Stimulated activated naive CD8-positive, alpha-beta T cell treated with anti-CD3 and anti-CD28 coated beads, Interleukin-15, Interleukin-2, amounts not matched to agents 100 U/mL and 50 U/mL, for 24 hours (primary cell): Measurements from ENCODE around the gene SIM1.

Experiments used
- ATAC-seq: fragments of 150-1000 bp; cut with Tn5 transposase; one replicate; pipeline ENCODE4 v1.10.0; 2021
- DNase-seq: peaks from one replicate; pipeline ENCODE4 v3.0.0; 2021

SIM1 gene

DNA sequence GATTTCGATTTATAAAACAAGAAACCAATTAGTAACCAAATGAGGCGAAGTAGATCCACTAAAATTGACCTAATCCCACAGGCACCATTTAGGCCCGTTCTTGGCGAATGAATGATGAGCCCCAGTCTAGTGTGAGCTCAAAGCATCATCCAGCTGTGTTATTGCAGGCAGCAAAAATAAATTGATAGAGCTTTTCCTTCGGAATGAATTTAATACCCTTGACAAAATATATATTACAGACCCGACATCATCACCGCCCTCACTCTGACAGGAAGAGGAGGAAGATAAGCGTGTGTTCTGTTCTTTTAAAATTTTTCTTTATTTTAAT is 7.8 kb downstream of the SIM1 start:
- no peak for ATAC-seq
- DNase-seq, result no peak

DNA sequence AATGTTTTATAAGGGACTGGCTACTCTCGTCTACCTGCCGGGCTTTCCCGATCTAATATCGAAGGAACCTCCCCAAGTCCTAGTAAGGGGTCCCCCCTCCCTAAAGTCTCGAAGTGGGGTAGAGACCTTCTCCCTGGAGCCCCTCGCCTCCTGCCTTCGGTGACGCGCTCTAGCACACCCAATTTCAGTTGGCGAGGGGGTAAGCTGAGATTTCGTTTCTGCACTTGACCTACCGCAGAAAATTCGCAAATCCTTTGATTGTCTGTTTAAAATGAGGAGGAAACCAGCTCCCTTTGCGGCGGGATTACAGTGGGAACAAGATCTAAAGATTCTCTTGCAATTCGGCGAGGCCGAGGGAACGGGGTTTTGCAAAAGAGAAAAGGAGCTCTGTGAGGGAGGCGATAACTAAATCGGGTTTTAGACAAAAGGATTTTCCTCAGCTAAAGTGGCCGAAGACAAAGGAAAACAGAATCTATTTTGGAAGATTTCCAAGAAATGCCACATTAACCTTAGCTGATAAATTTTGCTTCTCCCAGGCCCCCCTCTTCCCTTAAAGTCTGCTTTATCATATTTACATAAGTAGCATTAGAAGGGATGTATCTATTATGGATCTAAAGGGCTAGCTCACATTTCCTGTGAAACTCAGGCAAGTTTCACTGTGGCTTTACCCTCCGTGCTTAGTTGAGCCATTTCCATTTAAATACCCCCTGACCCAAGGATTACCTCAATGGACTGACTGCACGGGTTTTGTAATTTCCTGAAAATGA is 8.4 kb downstream of the SIM1 start:
- no peak for ATAC-seq

DNA sequence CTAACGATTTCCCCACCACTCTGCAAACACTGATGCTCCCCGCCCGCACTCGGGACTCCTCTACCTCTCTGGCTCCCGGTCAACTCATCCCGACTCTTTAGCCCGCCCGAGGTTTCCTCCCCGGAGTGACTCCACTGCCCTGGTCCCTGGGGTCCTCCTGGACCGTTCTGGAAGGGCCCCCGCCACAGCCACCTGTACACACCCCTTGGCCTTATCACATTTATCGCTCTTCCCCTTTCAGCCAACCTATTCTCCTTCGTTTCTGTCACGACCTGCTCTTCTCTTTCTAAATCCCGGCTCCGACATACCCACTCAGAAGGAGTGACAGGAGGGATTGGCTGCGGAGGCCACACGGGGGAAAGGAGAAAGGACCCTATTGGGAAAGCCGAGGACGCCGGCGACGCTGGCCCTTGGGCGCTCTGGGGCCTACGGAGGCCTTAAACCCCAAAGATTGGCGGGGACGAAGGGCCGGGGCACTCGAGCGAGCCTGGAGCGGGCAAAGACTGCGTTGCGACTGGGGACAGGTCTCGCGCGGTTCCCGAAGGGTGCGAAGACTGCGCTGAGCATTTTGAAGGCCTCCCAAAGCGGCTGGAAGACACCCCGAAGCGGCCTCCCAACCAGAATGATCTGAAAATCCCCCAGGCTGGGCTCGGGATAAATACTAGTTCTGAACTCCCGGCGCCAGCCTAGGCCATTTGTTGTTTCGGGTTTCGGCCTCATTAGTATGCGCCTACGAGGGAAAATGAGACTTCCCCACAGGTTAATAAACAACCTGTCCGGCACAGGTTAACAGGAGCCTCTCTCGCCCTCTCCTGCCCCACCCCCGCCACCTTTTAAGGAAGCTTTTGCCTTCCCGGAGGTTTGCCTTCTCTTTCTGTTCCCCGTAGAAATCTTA is 9.2 kb downstream of the SIM1 start:
- ATAC-seq (no peak), DNase-seq (no peak)

More for the DNA sequence above, 8.4 kb downstream of the SIM1 start:
- no peak for DNase-seq

DNA sequence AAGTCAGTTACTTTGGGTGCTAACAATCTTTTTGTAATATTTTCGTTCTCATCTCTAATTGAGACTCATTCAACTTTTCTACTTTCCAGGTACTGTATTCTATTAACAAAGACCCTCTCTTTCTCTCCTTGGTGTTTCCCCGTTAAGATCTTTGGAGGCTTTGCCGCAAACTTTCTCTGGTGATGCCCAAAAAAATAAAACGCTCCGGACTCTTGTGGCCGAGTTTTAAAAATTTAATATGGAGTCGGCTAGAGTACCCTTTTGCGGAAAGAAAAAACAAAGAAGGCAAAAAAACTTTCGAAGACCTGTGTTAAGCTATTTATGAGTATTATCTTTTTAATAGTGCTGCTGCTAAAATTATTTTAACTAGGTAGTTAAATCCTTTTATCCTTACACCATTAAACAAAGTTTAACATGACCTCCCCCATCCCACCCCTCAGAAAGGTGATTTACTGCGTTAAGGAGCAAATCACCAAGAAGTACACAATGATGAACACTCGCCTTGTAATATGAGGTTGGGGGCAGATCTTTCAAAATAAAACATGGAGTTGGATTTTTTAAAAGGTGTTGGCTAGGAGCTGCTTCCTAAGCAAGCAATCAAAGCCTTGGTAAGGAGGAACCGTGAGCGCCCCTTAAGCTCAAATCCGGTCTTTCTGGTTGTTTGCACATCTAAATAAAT is 10.0 kb downstream of the SIM1 start:
- ATAC-seq, result no peak

DNA sequence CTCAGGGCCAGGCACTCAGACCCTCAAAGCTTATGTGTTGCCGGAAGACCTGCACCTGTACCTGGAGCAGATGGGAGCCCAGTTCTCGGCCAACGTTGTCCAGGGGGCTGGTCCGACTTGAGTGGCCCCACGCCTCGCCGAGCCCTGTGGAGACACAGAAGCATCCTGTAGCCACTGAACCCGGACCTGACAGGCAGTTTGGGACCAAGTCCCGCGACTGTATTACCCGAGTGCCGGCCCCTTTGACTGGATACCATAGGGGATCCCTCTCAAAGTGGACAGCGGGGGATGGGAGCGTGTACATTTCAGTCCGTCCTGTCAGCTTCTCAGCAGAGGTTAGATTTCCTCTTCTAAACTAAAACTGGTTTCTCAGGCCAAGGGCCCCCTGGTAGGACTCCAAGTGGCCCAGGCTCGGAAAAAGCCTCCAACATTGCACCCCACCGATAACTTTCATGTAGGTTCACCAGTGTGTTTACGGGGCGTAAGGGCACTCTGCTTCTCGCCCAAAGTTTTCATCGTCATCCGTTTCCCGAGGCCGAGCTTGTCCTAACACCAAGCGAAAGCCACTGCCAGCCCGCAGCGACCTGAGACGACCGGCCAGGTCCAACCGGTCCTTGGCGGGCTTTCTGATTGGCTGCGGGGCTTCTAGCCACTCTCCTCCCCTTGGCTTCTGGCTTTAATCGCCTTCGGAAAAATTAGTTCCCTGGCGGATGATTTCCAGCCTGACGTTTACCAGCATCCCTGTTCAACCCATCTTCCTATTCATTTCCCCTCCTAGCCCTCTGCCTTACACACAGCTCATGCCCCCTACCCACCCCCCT is 10.8 kb downstream of the SIM1 start:
- no peak for ATAC-seq

More for the DNA sequence above, 10.0 kb downstream of the SIM1 start:
- no peak for DNase-seq

DNA sequence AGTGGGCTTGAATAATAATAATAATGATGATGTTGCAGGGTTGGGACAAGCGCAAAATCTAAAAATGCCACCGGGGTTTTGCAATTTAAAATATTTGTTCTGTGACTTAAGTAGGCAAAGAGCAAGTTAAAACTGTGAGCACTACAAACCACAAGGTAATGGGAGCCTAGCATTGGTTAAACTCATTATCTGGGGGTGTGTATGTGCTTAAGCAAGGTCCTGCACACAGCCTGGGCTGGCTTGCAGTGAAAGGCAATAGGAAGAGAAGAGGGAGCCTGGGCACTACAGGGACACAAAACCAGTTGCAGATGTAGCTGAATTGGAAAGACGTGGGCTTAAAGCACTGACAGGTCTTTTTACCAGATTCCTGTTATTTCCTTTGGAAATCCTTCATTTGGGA is 11.7 kb downstream of the SIM1 start:
- DNase-seq, result no peak
- ATAC-seq, result no peak

More for the DNA sequence above, 10.8 kb downstream of the SIM1 start:
- DNase-seq, result no peak

DNA sequence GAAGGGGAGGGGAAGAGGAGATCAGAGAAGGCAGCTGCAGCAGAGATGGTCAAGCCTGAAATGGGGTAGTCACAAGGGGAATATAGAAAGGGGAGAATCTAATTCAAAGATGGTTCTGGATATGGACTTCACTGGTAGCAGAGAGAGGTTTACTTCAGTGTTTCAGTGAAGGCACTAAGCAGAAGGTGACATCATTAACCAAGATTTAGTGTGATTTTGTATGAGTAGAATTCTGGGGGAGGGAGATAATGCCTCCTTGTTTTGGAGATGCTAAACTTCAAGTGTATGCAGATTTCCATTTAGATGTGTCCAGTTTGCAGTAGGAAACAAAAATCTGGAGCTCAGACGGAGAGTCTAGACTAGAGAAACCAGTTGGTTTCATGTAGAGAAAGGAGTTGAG is 13.1 kb downstream of the SIM1 start:
- no peak for ATAC-seq
- DNase-seq, result no peak

DNA sequence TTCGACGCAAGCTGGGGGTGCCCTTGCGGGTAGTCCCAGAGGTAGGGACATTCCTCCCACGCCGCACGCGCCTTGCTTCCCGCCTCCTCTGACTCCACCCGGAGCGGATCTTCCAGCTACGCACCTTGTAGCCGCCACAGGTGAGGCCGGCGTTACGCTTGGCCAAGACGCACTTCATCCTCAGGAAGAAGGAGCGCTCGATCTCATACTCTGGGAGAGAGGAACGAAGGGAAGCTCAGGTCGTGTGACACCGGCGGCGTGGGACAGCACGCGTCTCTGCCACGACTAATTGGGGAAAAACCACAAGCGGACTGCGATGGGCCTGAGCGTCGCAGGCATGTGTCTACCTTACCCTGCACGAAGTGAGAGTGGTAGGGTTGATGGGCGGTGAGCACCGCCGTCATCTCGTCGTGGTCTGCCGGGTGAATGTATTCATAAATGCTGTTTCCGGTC is 15.5 kb downstream of the SIM1 start:
- no peak for ATAC-seq
- no peak for DNase-seq

DNA sequence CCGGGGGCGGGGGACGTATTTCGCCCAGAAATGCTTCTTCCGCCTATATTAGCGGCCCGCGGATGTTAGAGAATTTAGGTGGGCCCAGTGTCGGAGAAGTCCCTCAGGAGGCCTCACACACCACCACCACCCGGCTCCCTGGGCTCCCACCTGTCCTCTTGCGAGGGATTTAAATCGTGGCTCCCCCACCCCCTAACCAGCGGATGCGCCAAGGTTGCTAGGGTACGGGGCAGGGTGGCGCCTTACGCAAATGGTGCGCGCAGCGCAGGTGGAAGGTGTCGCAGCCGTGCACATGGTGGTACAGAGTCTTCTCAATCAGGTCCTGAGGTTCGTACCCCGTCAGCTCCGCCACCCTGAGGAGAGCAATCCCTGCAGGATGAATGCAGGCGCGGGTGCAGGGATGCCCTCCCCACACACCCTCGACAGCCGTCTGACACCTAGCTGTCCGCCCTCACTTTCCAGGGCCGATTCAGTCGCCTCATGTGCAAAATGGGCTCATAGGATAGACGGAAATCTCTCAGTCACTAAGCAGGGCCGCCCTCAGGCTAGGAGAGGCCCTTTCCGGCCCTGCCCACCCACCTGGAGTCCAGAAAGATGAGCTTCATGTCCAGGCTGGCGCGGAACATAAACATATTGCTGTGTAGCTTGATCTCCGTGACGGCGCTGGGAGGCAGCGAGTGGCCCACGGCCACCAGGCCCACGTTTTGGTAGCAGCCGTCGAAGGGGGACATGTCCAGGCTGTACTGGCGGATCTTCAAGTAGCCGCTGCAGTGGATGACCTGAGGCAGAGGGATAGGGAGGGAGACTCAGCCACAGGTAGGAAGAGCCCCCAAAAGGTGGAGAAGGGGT is 16.6 kb downstream of the SIM1 start:
- no peak for ATAC-seq
- DNase-seq, result no peak

DNA sequence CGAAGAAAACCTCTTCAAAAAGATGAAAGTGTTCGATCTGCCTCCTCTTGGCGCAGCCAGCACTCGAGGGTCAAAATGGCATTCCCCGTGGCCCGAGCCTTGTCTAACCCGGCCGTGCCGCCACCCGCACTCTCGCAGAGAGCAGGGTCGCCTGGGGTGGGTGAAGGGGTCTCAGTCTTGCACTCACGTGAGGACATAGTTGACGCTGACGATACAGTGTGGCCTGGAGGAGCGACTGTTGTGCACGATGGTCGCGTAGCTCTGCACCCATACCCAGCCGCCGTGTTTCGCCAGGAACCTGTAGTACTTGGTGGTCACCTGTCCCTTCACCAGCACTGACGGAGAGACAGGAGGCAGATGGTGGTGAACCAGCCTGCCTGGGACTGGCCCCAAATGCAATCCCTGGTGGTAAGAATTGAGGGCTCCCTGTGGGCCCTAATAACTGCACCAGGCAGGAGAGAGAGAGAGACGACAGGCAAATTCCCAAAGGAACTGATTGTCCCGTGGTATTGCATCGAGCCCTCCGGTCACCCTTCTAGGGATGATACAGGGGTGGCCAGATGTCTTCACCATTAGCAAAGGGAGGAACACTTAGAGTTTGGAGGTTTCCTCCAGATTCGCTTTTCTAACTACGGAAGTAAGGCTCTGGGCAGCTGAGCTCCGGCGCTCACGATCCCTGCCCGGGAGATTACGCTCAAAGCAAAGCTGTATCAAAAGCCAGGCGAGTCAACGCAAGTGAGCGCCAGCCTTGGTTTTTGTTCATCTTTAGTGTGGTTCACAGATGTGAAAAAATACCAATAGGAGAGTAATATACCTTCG is 17.4 kb downstream of the SIM1 start:
- DNase-seq (no peak), ATAC-seq (no peak)

DNA sequence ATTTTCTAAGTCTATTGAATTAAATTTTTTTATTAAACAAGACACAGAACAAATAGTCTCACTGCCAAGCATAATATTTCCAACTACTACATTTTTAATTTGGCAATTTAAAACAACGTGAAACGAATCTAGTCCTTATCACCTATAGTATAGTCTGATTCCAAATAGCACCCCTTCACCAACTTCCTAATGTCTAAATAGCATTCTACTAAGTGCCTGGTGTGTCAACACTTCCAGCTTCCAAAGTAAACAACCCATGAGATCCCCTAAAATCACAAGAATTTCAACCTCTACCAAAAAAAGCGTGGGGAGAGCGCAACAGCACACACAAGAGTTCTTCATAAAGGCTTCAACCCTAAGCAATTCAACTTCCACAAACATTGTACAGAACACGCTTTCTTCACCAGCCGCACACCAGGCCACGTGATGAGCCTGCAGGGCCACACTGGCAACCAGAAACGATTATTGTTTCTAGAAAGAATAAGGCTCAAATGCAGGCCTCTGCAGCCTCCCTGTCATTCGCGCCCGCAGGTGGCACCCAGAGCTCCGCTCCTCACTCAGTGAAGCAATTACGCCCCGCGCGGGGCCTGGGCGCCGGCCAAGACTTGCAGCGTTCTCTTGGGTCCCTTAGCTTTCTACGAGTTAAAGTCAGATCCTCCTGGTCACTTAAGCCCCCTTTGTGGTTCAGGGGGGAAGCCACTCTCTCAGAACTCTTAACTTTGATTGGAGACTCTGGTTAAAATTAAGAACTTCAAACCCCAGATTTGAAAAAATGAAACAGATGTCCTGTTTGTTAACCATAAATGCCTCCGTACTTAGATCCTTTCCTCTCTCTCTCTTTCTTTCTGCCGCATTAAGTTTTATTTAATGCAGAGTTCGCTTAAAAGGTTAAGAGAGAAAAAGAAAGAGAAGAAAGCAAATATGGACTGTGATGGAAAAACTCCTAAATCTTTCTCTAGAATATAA is 18.3 kb downstream of the SIM1 start:
- ATAC-seq, result no peak
- DNase-seq, result no peak

DNA sequence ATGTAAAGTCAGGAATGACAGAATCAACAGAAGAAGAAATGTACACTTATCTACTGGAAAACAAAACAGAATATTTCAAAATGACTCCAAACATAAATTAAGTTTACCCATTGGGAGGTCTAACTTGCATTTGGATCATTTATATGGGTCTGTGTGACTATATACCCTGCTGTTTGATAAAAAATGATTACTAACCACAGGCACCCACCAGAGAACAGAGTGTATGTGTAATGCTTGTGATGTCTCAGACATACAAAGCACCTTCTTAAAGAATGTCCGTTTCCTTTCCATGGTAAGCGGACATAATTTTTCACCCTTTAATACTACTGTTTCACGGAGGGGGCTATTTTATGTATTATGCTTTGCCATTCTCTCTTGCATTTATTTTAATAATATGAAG is 19.2 kb downstream of the SIM1 start:
- ATAC-seq (no peak), DNase-seq (no peak)

DNA sequence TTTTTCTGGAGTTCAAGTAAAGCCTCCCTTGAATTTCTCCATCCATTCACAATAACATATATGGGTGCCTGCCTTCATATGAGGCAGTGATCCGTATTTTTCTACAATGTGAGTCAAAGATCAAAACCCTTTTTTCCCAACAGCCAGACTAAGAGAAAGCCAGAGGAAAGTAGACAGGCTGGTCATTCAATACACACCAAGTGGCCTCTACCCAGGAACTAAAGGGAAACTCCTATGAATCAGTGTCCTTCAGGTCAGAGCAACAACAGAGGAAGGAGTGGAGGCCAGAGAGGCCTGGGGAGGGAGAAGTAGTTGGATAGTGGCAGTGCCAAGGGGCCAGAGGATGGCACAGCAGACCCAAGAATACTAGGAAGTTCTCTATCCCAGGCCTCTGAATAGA is 23.8 kb downstream of the SIM1 start:
- DNase-seq, result no peak
- ATAC-seq, result no peak

DNA sequence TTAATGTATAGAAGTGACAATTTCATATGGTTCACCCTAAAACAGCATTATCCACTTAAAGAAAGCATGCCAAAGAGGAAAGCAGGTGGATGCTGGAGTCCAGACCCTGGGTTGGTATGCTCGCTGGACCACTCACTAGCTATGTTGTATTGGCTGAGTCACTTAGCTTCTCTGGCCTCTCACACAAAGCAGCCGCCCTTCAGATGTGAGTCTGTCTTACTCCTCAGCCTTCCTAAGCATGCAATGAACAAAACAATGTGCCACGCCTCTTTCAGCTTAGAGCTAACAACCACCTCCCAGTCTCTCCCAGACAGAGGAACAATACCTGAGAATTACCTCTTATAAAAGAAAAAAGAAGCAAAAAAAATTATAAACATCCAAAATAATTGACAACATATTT is 29.4 kb downstream of the SIM1 start:
- no peak for DNase-seq
- ATAC-seq, result no peak

DNA sequence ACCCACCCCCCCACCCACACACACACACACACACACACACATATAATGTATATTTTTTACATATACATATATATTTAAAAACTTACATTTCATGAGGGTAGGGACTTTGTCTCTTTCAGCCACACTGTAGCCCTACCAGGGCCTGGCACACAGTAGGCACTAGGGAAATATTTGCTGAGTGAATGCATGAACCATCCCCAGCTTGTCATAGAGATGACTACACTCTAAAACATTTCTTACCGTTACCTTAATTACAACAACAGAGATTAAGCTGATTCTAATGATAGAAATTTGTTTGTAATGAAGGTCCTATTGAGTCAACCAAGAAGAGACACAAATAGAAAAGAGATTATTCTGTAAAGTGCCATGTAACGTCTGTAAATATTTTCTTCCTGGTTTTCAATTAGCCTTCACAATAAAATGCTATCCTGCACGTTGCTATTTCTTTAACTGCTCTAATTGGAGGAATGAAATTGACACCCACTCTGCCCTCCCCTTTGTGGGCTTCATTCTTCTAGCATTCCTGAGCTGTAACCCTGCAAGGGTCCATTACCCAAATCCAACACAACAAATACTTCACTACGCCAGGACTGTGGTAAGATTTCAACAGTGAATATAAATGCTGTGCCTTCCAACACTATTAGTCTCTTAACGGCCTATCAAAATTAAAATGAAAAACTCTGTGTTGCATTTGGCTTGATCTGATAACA is 30.8 kb downstream of the SIM1 start:
- ATAC-seq (no peak), DNase-seq (no peak)

DNA sequence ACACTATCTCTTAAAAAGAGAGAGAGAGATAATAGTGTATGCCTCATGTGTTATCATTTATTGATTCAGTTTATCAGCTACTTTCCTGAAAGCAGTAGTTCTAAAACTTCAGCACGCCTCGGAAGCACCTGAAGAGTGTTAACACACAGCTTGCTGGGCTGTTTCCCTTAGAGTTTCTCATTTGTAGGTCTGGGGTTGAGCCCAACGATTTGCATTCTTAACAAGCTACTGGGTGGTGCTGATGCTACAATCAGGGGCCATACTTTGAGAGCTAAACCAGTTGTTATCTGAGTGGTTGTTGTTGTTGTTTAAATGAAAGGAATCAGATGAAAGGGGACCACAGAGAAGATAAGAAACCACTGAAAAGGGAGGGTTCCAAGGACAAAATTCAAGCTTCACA is 32.6 kb downstream of the SIM1 start:
- no peak for ATAC-seq

DNA sequence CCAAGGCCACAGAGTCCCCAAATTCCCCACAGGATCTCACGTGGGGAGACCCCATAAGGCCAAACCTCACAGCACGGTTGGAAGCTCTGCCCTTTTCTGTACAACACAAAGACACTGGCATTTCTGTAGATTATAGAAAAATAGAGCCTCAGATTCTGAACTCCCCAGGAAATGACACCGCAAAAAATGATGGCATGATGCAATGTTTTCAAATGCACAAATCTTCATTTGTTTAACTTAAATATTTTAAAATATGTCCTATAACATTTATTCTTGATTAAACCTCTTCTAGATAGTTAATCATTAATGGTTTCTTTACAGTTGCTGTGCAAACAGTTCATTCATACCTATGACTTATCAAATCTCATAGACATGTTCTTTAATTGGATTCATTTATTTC is 33.8 kb downstream of the SIM1 start:
- DNase-seq, result no peak

More for the DNA sequence above, 32.6 kb downstream of the SIM1 start:
- DNase-seq, result no peak

DNA sequence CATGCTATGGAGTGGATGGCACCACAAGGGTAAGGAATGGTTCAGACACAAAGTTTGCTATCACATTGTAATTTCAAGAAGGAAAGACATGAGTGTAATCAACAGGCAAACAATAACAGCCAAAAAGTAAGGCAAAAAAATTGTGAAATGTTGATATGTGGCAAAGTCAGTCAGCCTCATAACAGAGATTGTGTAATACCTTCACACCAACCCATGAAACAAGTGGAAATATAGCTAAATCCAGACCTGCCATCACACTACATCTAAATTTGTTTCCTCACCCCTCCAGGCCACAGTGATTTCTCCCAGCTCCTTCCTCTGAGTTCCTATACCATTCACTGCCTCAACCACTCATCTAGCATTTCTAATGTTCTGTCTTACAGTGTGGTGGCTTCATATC is 37.3 kb downstream of the SIM1 start:
- no peak for ATAC-seq
- no peak for DNase-seq

More for the DNA sequence above, 33.8 kb downstream of the SIM1 start:
- ATAC-seq, result no peak
